T-helper 1 cell (primary cell): Measurements from ENCODE around the gene ANK3.
"Not testable (repeated sequence)": the region's sequence is repeated elsewhere in the genome, so short reads cannot be mapped to it uniquely, and the experiment has no call there.

Experiments used
- DNase-seq, 5 donors: peaks; one replicate each; pipeline ENCODE4 v3.0.0-alpha.2; 2012 to 2020

The ANK3 gene

GRCh38 chr10:60073781-60074656 lies 315.7 kb downstream of the ANK3 start:
- no peak for DNase-seq

- no peak for DNase-seq
These were observed 316.3 kb downstream of the ANK3 start for GRCh38 chr10:60073397-60073780.

GRCh38 chr10:60069311-60069710 lies 320.4 kb downstream of the ANK3 start:
- DNase-seq: no peak

DNA sequence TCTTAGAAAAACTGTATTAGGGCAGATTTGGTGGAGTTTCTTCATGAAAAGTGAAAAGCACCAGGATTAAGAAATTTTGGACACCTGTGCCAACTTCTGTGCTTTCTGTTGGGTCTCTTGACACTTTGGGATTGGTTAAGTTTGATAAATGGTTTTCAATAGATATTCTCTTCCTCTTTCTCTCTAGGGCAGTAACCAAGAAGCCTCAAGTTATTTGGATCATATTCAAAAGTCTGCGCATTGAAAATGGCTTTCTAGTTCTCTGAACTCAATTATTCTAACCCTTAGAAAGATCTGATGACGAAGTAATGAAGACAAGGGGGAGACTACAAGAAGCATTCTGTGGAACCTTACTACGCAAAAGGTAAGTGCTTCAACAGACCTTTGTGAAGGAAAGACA lies 339.3 kb downstream of the ANK3 start:
- DNase-seq: no peak

- DNase-seq: no peak
These were observed 341.6 kb downstream of the ANK3 start for GRCh38 chr10:60048091-60048501.

DNA sequence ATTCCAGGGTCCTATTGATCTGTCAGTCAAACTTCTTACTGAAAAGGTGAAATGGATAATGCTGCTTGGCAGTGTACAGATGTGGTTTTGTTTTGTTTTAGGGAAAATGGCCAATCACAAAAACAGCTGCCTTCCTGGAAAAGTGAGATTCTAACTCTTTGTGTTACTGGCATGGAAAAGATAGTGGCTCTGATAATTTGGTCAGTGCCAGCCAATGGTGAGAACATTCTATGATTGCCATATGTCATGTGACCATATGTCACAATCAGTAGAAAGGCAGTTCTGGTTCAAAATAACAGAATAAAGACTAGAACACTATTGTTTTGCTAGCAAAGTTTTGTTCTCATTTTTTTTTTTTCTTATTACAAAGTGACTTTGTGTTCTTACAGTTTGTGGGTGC lies 344.1 kb downstream of the ANK3 start:
- no peak for DNase-seq

DNA sequence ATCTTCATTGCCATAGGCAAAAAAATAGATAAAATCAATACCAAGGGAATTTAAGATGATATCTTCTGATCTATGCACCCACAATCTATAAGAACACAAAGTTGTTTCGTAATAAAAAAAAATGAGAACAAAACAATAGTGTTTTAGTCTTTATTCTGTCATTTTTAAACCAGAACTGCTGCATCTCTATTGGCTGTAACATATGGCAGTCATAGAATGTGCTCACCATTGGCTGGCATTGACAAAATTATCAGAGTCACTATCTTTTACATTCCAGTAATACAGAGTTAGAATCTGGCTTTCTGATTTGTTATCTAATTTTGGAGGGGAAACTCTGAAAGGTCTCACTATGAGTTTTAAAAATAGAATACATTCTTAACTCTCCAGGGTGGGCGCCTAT lies 344.7 kb downstream of the ANK3 start:
- no peak for DNase-seq

DNA sequence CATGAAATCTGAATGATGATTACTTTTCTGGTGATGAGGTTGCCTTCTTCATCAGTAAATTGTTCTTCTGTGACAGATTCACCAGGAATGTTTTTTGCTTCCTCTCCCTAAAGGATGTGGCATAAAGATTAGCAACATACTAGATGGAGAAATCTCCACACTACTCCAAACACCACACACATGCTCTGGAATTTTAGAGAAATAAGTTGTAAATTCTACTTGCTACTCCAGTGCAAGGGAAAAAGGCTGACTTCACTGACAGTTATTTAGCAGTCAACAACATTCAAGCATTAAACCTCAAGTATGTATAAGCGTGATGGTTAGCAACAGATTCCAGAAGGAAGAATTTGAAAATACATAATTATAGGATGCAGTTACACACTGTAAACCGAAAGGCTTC lies 345.4 kb downstream of the ANK3 start:
- no peak for DNase-seq

DNA sequence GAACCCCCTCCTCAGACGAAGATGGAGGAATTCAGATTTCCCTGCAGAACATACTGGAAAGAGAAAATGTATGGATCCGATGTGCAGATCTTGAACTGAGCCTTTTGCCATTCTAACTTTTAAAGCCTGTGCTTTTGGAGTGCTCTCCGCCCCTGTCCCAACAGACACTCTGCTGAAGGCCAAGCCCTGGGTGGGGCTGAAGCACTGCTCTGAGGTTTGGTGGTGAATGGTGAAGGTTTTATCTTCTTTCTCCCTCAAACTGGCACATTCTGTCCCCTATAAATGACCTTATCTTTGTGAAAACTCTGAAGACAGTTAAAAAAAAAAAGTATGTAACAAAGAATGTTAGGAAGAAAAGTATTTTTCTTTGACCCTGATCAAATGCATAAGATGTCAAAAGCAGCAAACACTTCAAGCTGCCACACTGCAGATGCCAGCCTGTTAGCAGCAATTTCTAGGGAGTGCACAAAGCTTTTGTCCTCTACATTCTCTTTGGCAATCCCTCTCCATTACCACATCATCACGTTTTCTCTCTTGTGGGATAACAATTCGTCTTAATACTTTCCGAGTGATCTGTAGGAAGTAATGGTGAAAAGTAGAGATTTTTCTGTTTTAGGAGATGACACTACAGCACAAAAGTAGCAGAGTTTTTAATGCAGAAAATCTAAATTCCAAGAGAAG lies 346.0 kb downstream of the ANK3 start:
- DNase-seq: no peak

- no peak for DNase-seq
These were observed 346.8 kb downstream of the ANK3 start for GRCh38 chr10:60042914-60043313.

- DNase-seq: no peak
These were observed 347.4 kb downstream of the ANK3 start for GRCh38 chr10:60042262-60042661.

DNA sequence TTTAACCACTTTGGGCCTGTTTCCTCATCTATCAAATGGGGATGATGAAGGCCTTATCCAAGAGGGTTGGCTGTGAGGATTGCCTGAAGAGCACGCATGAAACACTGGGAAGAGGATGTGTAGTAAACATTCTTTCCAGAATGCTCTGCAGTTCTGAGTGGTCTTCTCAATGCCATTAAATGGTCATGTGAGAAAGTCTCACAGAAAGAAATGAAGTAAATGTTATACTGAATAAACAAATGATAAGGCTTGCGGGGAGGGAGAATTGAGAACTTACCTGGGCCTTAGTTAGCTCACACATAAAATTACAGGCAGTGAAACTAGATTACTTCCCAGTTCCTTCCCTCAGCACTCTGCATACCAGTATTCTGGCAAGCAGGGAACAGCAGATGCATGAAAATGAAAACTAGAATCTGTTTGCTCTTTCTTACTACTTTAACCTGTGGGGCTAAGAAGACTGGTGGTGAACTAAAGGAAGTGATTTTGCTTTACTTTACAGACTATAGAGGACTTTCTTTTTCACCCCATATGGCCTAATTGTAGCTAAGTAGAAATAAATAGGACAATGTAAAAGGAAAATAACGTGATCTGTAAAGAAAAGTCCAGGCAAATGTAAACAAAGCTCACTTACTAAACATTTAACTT lies 348.1 kb downstream of the ANK3 start:
- no peak for DNase-seq

GRCh38 chr10:60040014-60040662 lies 349.5 kb downstream of the ANK3 start:
- DNase-seq: no peak

GRCh38 chr10:60035984-60036383 lies 353.7 kb downstream of the ANK3 start:
- DNase-seq: no peak

DNA sequence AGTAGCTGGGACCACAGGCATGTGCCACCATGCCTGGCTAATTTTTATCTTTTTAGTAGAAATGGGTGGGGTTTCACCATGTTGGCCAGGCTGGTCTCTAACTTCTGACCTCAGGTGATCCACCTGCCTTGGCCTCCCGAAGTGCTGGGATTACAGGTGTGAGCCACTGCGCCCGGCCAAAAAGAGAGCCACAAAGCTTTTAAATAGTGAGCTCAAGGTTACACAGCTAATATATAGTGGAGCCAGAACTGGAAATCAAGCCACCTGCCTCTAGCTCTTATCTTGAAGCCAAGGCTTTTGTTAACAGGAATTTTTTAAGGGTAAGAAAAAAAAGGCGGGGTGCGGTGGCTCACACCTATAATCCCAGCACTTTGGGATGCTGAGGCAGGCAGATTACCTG lies 354.3 kb downstream of the ANK3 start:
- DNase-seq: not testable (repeated sequence)

DNA sequence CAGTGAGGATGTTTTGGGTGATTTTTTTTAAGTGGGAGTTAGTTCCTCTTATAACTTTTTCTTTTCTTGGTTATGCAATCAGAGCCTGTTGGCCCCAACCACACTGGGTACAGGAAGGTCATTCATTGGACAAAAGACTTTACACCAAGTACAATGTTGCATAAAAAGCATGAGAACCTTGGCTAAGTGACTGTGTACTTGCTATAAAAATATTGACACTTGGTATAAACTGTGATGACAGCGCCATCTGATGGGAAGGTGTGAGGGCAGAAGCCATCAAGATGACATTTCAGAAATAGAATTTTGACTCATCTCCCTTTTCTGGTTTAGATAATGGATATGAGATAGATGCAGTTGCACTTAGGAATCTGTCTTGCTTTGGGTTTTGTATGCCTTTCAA lies 357.0 kb downstream of the ANK3 start:
- DNase-seq: peak in 2 of 5 donors; percentile 8 to 41

GRCh38 chr10:60031664-60032063 lies 358.0 kb downstream of the ANK3 start:
- no peak for DNase-seq

GRCh38 chr10:60031183-60031582 lies 358.5 kb downstream of the ANK3 start:
- DNase-seq: no peak

GRCh38 chr10:60029475-60029874 lies 360.2 kb downstream of the ANK3 start:
- no peak for DNase-seq

GRCh38 chr10:60028081-60028480 lies 361.6 kb downstream of the ANK3 start:
- DNase-seq: no peak

DNA sequence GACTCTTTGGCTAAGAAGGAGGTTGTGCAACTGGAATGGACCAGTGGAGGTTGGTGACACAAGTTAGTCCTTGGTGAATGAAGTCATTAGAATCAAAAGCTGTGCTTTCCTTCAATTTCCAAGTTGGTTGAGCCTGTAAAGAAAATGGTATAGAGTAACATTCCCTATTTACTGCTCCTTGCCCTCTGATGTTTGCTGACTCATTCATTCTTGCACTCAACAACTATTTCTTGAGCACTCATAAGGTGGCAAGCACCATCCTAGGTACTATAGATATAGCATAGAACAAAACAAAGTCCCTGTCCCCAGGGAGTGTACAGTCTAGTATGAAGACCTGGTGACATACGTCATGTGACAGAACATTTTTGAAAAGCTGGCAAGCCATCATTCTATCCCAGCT lies 364.4 kb downstream of the ANK3 start:
- DNase-seq: no peak

DNA sequence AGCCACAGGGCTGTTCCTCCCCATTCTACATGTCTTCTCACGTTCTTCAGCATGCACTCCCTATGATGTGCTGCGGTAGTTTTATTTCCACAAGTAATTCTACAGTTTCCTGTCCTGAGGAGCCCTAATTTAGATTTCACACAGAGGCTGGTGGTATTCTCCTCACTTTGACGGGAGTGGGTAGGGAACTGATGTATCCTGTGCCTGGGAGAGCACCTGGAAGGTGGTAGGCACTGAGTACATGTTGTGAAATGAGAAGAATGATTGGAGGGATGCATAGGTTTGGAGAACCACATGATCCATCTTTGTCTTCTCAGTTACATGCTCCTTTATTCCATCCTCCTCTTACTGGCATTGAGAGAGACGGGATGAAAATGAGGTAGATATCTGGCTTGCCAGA lies 365.2 kb downstream of the ANK3 start:
- no peak for DNase-seq

- DNase-seq: no peak
These were observed 366.4 kb downstream of the ANK3 start for GRCh38 chr10:60023155-60023877.
